AG20443 (cell line): ENCODE measurements around the gene TBC1D13.
"Not testable (repeated sequence)": the region's sequence is repeated elsewhere in the genome, so short reads cannot be mapped to it uniquely, and the experiment has no call there.

ENCODE experiments used
- DNase-seq: peaks from one replicate; pipeline ENCODE4 v3.0.0; 2012; ENCODE audit warnings: low spot score, mixed read lengths

Gene TBC1D13

DNA sequence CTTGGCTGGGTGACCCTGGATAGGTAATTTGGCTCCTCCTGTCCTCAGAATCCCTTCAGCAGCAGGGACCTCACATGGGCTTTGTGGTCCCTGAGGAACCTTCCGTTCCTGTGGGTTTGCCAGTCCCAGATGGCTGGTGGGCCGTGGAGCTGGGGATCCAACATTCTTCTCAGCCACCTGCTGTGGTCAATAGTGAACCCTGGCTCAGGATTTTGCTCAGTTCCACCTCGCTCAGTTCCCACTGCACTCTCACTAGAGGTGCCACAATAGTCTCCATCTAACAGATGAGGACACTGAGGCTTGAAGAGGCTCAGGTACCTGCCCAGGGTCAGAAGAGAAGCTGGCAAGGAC lies 59.6 kb downstream of the TBC1D13 start:
- DNase-seq = no peak

DNA sequence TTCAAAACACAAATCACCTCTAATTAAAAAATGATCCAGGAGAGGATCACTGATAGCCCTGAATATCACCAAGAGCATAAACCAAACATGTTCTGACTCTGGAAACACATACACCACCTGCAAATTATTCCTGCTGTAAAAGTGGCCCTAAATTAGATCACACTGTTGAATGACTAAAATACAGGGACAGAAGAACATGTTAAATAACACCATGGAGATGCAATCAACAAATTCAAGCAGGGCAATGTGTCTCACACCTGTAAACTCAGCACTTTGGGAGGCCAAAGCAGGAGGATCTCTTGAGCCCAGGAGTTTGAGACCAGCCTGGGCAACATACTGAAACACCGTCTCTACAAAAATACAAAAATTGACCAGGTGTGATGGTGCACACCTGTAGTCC lies 60.8 kb downstream of the TBC1D13 start:
- DNase-seq = no peak

- DNase-seq = not testable (repeated sequence)
These were observed 64.0 kb downstream of the TBC1D13 start for GRCh38 chr9:128851024-128851423.

GRCh38 chr9:128851779-128852600 lies 64.9 kb downstream of the TBC1D13 start:
- not testable (repeated sequence) for DNase-seq

GRCh38 chr9:128852646-128853045 lies 65.6 kb downstream of the TBC1D13 start:
- DNase-seq = not testable (repeated sequence)

DNA sequence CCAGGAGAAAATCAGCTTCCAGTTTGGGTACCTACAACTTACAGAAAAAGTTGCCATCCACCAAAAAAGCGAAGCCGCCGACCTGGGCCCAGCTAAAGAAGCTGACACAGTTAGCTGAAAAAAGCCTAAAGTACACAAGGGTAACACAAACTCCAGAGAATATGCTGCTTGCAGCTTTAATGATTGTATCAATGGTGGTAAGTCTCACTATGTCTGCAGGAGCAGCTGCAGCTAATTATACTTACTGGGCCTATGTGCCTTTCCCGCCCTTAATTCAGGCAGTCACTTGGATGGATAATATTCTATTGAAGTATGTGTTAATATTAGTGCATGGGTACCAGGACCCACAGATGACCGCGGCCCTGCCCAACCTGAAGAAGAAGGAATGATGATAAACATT lies 67.4 kb downstream of the TBC1D13 start:
- DNase-seq = not testable (repeated sequence)

DNA sequence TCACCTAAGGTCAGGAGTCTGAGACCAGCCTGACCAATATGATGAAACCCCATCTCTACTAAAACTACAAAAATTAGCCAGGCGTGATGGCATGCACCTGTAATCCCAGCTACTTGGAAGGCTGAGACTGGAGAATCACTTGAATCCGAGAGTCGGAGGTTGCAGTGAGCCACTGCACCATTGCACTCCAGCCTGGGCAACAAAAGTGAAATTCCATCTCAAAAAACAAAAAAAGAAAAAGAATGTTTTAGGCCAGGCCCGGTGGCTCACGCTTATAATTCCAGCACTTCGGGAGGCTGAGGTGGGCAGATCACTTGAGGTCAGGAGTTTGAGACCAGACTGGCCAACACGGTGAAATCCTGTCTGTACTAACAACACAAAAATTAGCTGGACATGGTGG lies 71.4 kb downstream of the TBC1D13 start:
- not testable (repeated sequence) for DNase-seq
